GM18868 (cell line): ENCODE measurements around the gene KCNQ4.

Experiments used
- ATAC-seq: cut with Tn5 transposase; IDR thresholded peaks from one replicate; pipeline ENCODE4 v1.9.1; 2021; ENCODE audit warnings: mild to moderate bottlenecking, moderate library complexity; ENCODE audit not compliant: unreplicated experiment

KCNQ4 gene

DNA sequence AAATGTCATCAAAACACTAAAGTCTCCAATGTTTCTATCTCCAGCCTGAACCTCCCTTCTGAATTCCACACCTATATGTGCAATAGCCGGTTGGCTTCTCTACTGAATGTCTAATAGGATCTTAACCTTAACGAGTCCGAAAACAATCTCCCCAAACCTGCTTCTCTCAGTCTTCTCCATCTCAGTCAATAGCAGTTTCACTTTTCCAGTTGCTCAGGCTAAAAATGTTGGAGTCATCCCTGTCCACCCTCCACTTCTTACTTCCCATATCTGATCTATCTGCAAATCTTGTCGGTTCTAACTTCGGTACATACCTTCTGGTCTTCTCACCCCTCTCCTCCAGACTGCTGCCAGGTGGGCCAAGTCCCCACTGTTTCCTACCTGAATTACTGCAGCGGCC lies 104.1 kb downstream of the KCNQ4 start:
- ATAC-seq = no peak
